GM12878 (cell line): Measurements from ENCODE around the gene RAB11FIP2. TPM values are rescaled to one million over a fixed set of nuclear protein-coding genes. Genes with fewer than 3 reads are reported as not detected.

Source experiments
- ATAC-seq: fragments of 200-7000 bp; cut with Tn5 transposase; 3 replicates; pipeline ENCODE4 v1.9.1; 2020; ENCODE audit warnings: mild to moderate bottlenecking, moderate library complexity
- BruUV-seq: library from RNA; stranded (reverse); fragments of 400-500 nt; replicated peaks from 2 replicates; lab custom pipeline; 2021; lab: Mats Ljungman, UMichigan
- CTCF ChIA-PET: fragments of 300-600 bp; sonication (Branson Sonifier 250); formaldehyde crosslinking; extraction: SDS; loops from one replicate; lab custom pipeline; 2021; ENCODE audit warnings: inconsistent platforms; lab: Yijun Ruan, JAX
- POLR2A ChIA-PET: fragments of 350-600 bp; formaldehyde crosslinking; extraction: SDS; loops from one replicate; lab custom pipeline; 2021; ENCODE audit warnings: inconsistent platforms; lab: Charles Lee
- RAD21 ChIA-PET: fragments of 300-600 bp; sonication (Branson Sonifier 250); formaldehyde crosslinking; loops from one replicate; lab custom pipeline; 2023; ENCODE audit warnings: antibody characterized with exemption; ENCODE audit not compliant: unreplicated experiment; lab: Charles Lee
- SMC1A ChIA-PET: fragments of 300-600 bp; sonication (Branson Sonifier 250); formaldehyde crosslinking; loops from one replicate; lab custom pipeline; 2023; ENCODE audit not compliant: unreplicated experiment, uncharacterized antibody; lab: Charles Lee
- DNase-seq: peaks from one replicate; pipeline ENCODE4 v3.0.0-alpha.2; 2011; ENCODE audit warnings: low read depth, low spot score
- FAIRE-seq: peaks from 3 replicates; lab custom pipeline; 2011; peaks lifted over from hg19 to GRCh38; lab: Jason Lieb, UNC
- H2AFZ ChIP-seq: 2 replicates; pipeline ENCODE4 v1.6.0; 2011; ENCODE audit warnings: low read depth, low read length, control low read depth; ENCODE audit not compliant: control insufficient read depth
- H3K27ac ChIP-seq: 2 replicates; pipeline ENCODE4 v1.5.1; 2011; ENCODE audit warnings: control low read depth; ENCODE audit not compliant: control insufficient read depth, insufficient read depth
- H3K27me3 ChIP-seq, 2 experiments: replicated peaks in 1 of 2; 2 replicates each; pipeline versions ENCODE4 v1.6.0 to v1.6.1; 2011; ENCODE audit warnings: low read length in 1 of 2; ENCODE audit not compliant: control insufficient read depth in 2 of 2, insufficient read depth in 2 of 2
- H3K36me3 ChIP-seq, 2 experiments: 2 replicates each; pipeline ENCODE4 v1.5.1; 2011; ENCODE audit warnings: low read length in 1 of 2; ENCODE audit not compliant: control insufficient read depth in 2 of 2, insufficient read depth in 2 of 2
- H3K4me1 ChIP-seq: 2 replicates; pipeline ENCODE4 v1.6.1; 2011; ENCODE audit warnings: mild to moderate bottlenecking, low read length, moderate library complexity, mixed read lengths; ENCODE audit not compliant: control insufficient read depth, insufficient read depth
- H3K4me2 ChIP-seq: 2 replicates; pipeline ENCODE4 v1.6.0; 2011; ENCODE audit warnings: control low read depth; ENCODE audit not compliant: control insufficient read depth, insufficient read depth
- H3K4me3 ChIP-seq: fragments of 200-600 bp; sonication (generic); 2 replicates; pipeline ENCODE4 v1.5.1; 2016
- H3K79me2 ChIP-seq: 2 replicates; pipeline ENCODE4 v1.6.0; 2011; ENCODE audit warnings: low read length; ENCODE audit not compliant: control insufficient read depth, insufficient read depth
- H3K9ac ChIP-seq: 2 replicates; pipeline ENCODE4 v1.8.0; 2011; ENCODE audit warnings: low read length, control low read depth, mixed read lengths; ENCODE audit not compliant: control insufficient read depth, insufficient read depth
- H3K9me3 ChIP-seq: replicated peaks from 3 replicates; pipeline ENCODE4 v1.5.1; 2011; ENCODE audit warnings: mild to moderate bottlenecking, low read length; ENCODE audit not compliant: control insufficient read depth, insufficient read depth
- H4K20me1 ChIP-seq: 2 replicates; pipeline ENCODE4 v1.6.0; 2011; ENCODE audit not compliant: control insufficient read depth, insufficient read depth
- CHD4 ChIP-seq: fragments of 200-600 bp; sonication (generic); IDR thresholded peaks from 2 replicates; pipeline ENCODE4 v1.6.1; 2016; ENCODE audit warnings: mild to moderate bottlenecking
- JUNB ChIP-seq: IDR thresholded peaks from 2 replicates; pipeline ENCODE4 v1.6.1; 2016; ENCODE audit warnings: antibody characterized with exemption, mild to moderate bottlenecking
- WRNIP1 ChIP-seq: IDR thresholded peaks from 2 replicates; pipeline ENCODE4 v1.6.1; 2011; ENCODE audit warnings: low read depth, low read length, improper control_type of control experiment, borderline replicate concordance
- WGBS: methylation state at CpG from one replicate; pipeline ENCODE4 v1.1.6; 2016; ENCODE audit warnings: low lambda C conversion rate; ENCODE audit not compliant: insufficient replicate concordance, insufficient coverage; ENCODE audit errors: missing lambda C conversion rate; 5-methylcytosine and 5-hydroxymethylcytosine counted together
- in situ Hi-C: fragments of 300-500 bp; cut with MboI; formaldehyde crosslinking; loops from 9 replicates; pipeline ENCODE4 v1.14.3; 2018; ENCODE audit warnings: mixed read lengths
- intact Hi-C: fragments of 100-400 bp; cut with micrococcal nuclease; formaldehyde crosslinking; loops from one replicate; pipeline ENCODE4 v1.14.2; 2022; ENCODE audit not compliant: unreplicated experiment
- polyA plus RNA-seq, 11 experiments: library from polyadenylated mRNA; depleted of rRNA in 4 of 11; unstranded in 6 of 11; stranded (reverse) in 5 of 11; fragments of >200 nt; fragmentation: Nextera tagmentation in 4 of 11; fragmentation: Illumina TruSeq in 1 of 11; extraction: Ambion mirVana in 4 of 11; extraction: Trizol in 1 of 11; gene quantifications; 1 replicate in 1 of 11; 2 replicates in 10 of 11; pipeline versions ENCODE4 v1.2.1 to v1.2.3, GENCODE V29; 2011 to 2016; ENCODE audit warnings: inconsistent platforms in 2 of 11, missing spikeins in 2 of 11, low read depth in 1 of 11
- total RNA-seq, 4 experiments: library from RNA; depleted of rRNA in 3 of 4; stranded (reverse); fragments of >200 nt in 3 of 4; fragmentation: Illumina TruSeq in 1 of 4; extraction: Trizol in 1 of 4; gene quantifications; 2 replicates each; pipeline versions ENCODE4 v1.2.1 to v1.2.3, GENCODE V29; 2013 to 2021
- TF ChIP-seq, protein P1 (sequence below): fragments of 450-650 bp; IDR thresholded peaks from 2 replicates; pipeline ENCODE4 v1.6.1; 2014; ENCODE audit warnings: mild to moderate bottlenecking
- TF ChIP-seq, protein P2 (sequence below): fragments of 450-650 bp; formaldehyde crosslinking; IDR thresholded peaks from 2 replicates; pipeline ENCODE4 v1.4.0; 2020; ENCODE audit warnings: mild to moderate bottlenecking, moderate library complexity

RAB11FIP2 gene
- total and polyA plus RNA-seq, 10 of the 15 experiments (the other 5 are each of a cell fraction or from before 2014, with no cell fraction given), result 1.8 to 16.7 (median 4.3) TPM

DNA sequence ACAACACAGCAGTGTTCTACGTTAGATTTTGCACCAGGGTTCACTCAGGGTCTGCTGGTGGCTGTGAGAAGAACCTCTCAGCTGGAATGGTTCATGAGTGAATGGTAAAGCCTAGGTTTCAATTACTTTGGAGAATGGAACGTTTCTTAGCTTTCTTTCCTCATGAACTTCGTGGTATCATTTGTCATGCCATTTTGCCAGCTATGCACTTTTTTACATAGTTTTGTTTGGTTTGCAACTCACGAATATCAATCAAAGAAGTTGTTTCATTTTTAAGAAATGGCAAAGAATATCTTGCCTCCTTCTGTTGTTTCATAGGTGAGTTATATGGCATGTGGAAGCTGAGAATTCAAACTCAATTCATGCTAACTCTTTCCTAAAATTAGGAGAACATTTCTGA, 34.1 kb upstream of the RAB11FIP2 start (continued):
- TF ChIP-seq WRNIP1, result no peak
- TF ChIP-seq, protein P1, sequence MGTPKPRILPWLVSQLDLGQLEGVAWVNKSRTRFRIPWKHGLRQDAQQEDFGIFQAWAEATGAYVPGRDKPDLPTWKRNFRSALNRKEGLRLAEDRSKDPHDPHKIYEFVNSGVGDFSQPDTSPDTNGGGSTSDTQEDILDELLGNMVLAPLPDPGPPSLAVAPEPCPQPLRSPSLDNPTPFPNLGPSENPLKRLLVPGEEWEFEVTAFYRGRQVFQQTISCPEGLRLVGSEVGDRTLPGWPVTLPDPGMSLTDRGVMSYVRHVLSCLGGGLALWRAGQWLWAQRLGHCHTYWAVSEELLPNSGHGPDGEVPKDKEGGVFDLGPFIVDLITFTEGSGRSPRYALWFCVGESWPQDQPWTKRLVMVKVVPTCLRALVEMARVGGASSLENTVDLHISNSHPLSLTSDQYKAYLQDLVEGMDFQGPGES, result no peak
- TF ChIP-seq JUNB, result no peak
- no peak for TF ChIP-seq CHD4
- TF ChIP-seq, all 136 proteins: peak for 0

DNA sequence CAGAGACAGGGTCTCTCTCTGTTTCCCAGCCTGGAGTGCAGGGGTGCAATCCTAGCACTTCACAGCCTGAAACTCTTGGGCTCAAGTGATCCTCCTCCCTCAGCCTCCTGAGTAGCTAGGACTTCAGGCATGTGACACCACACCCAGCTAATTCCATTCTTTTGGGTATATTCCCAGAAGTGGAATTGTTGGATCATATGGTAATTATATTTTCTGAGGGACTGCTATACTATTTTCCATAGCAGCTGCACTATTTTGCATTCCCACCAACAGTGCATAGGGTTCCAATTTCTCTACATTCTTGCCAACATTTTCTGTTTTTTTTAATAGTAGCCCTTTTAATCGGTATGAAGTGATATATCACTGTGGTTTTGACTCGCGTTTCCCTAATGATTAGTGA, 30.0 kb upstream of the RAB11FIP2 start:
- Histone ChIP-seq H2AFZ (no peak overlapping the region), H3K9me3 (no peaks in the 10 kb centered on the region), H4K20me1 (no peaks in the 10 kb centered on the region), H3K4me1 (no peaks in the 10 kb centered on the region), H3K4me3 (no peak overlapping the region), H3K79me2 (no peaks in the 10 kb centered on the region), H3K27ac (no peak overlapping the region)
- no peak for FAIRE-seq
- no peak for DNase-seq
- WGBS, result 72% methylated on average over 3 of the region's 3 CpGs
- ATAC-seq, result no peak
- ChIA-PET POLR2A (no interaction called here), CTCF (interaction anchor here (1.1 kb wide), 1 partner anchor 13 kb away, joined by 3 read pairs; no protein-coding TSS in a partner anchor)
- in situ Hi-C loops, result no loop called here
- TF ChIP-seq, protein P2, sequence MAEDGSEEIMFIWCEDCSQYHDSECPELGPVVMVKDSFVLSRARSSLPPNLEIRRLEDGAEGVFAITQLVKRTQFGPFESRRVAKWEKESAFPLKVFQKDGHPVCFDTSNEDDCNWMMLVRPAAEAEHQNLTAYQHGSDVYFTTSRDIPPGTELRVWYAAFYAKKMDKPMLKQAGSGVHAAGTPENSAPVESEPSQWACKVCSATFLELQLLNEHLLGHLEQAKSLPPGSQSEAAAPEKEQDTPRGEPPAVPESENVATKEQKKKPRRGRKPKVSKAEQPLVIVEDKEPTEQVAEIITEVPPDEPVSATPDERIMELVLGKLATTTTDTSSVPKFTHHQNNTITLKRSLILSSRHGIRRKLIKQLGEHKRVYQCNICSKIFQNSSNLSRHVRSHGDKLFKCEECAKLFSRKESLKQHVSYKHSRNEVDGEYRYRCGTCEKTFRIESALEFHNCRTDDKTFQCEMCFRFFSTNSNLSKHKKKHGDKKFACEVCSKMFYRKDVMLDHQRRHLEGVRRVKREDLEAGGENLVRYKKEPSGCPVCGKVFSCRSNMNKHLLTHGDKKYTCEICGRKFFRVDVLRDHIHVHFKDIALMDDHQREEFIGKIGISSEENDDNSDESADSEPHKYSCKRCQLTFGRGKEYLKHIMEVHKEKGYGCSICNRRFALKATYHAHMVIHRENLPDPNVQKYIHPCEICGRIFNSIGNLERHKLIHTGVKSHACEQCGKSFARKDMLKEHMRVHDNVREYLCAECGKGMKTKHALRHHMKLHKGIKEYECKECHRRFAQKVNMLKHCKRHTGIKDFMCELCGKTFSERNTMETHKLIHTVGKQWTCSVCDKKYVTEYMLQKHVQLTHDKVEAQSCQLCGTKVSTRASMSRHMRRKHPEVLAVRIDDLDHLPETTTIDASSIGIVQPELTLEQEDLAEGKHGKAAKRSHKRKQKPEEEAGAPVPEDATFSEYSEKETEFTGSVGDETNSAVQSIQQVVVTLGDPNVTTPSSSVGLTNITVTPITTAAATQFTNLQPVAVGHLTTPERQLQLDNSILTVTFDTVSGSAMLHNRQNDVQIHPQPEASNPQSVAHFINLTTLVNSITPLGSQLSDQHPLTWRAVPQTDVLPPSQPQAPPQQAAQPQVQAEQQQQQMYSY (CRISPR knock-in tag), result no peak
- TF ChIP-seq, all 136 proteins: peak for 0
- Histone ChIP-seq H3K27me3 (peaks cover 0 to 3% of the 10 kb centered on the region in 2 experiments; a peak in 1 of 4 replicates), H3K4me2 (no peak overlapping the region), H3K36me3 (no peaks in the 10 kb centered on the region), H3K9ac (no peak overlapping the region)
- RAD21 ChIA-PET, result no interaction called here
- intact Hi-C loops, result no loop called here
- SMC1A ChIA-PET, result interaction anchor here (0.7 kb wide), 1 partner anchor 9 kb away, joined by 3 read pairs; no protein-coding TSS in a partner anchor
- BruUV-seq, result no TSS peak
